ENCODE data around the gene ABCA13.

ABCA13 gene

GRCh38 chr7:48363174-48363573 is 191.9 kb downstream of the ABCA13 start:
- Histone ChIP-seq H4K20me1 (ENCODE audit: insufficient read depth, low read length, poor library complexity, severe bottlenecking) (no peaks in the 10 kb centered on the region), H3K9me2 (replicated peaks; ENCODE audit: low read depth, low read length) (no peaks in the 10 kb centered on the region), H3K4me2 (ENCODE audit: low read depth, low read length, poor library complexity, severe bottlenecking) (no peak overlapping the region), H3K4me1 (ENCODE audit: insufficient read depth, low read length, poor library complexity, severe bottlenecking) (no peaks in the 10 kb centered on the region), H3K36me3 (ENCODE audit: insufficient read depth, low read length) (no peaks in the 10 kb centered on the region), H3K4me3 (ENCODE audit: low read length, poor library complexity, severe bottlenecking) (no peak overlapping the region), H3F3A (ENCODE audit: low read depth) (no peaks in the 10 kb centered on the region), H3K9me3 (ENCODE audit: insufficient read depth, low read depth, low read length) (no peaks in the 10 kb centered on the region; the same call in 1 of the 2 replicates), H3K79me2 (ENCODE audit: insufficient read depth, low read length) (no peaks in the 10 kb centered on the region), H3K9ac (ENCODE audit: low read depth, low read length, poor library complexity, severe bottlenecking) (no peak overlapping the region), H3K27me3 (ENCODE audit: insufficient read depth, low read length, poor library complexity, severe bottlenecking) (no peaks in the 10 kb centered on the region), H2AFZ (ENCODE audit: low read length) (no peak overlapping the region)
- TF ChIP-seq EZH2phosphoT487 (IDR thresholded peaks at IDR 0.05; ENCODE audit: borderline replicate concordance) = no peak
- TF ChIP-seq CTCF (conservative IDR thresholded peaks at IDR 0.05; ENCODE audit: low read length) = no peak

GRCh38 chr7:48365010-48365409 is 193.8 kb downstream of the ABCA13 start:
- H3K4me3 ChIP-seq (ENCODE audit: low read length, poor library complexity, severe bottlenecking) = no peak overlapping the region
- H3K4me2 ChIP-seq (ENCODE audit: low read depth, low read length, poor library complexity, severe bottlenecking) = no peak overlapping the region
- no peaks in the 10 kb centered on the region for H3K9me3 ChIP-seq (ENCODE audit: insufficient read depth, low read depth, low read length)
- no peaks in the 10 kb centered on the region for H3K36me3 ChIP-seq (ENCODE audit: insufficient read depth, low read length)
- H3K79me2 ChIP-seq (ENCODE audit: insufficient read depth, low read length) = no peaks in the 10 kb centered on the region
- H3F3A ChIP-seq (ENCODE audit: low read depth) = no peaks in the 10 kb centered on the region
- TF ChIP-seq EZH2phosphoT487 (IDR thresholded peaks at IDR 0.05; ENCODE audit: borderline replicate concordance) (no peak), CTCF (conservative IDR thresholded peaks at IDR 0.05; ENCODE audit: low read length) (no peak)
- H2AFZ ChIP-seq (ENCODE audit: low read length) = no peak overlapping the region
- H3K9ac ChIP-seq (ENCODE audit: low read depth, low read length, poor library complexity, severe bottlenecking) = no peak overlapping the region
- no peaks in the 10 kb centered on the region for H3K4me1 ChIP-seq (ENCODE audit: insufficient read depth, low read length, poor library complexity, severe bottlenecking)
- no peaks in the 10 kb centered on the region for H4K20me1 ChIP-seq (ENCODE audit: insufficient read depth, low read length, poor library complexity, severe bottlenecking)
- H3K9me2 ChIP-seq (replicated peaks; ENCODE audit: low read depth, low read length) = no peaks in the 10 kb centered on the region
- H3K27me3 ChIP-seq (ENCODE audit: insufficient read depth, low read length, poor library complexity, severe bottlenecking) = no peaks in the 10 kb centered on the region

- H3K4me3 ChIP-seq (ENCODE audit: low read length, poor library complexity, severe bottlenecking) = no peak overlapping the region
- TF ChIP-seq CTCF (conservative IDR thresholded peaks at IDR 0.05; ENCODE audit: low read length) (no peak), EZH2phosphoT487 (IDR thresholded peaks at IDR 0.05; ENCODE audit: borderline replicate concordance) (no peak)
These were observed 194.8 kb downstream of the ABCA13 start for GRCh38 chr7:48366096-48366495.

More at GRCh38 chr7:48366096-48366495, 194.8 kb downstream of the ABCA13 start:
- Histone ChIP-seq H3K9me3 (ENCODE audit: insufficient read depth, low read depth, low read length) (no peaks in the 10 kb centered on the region), H3K4me2 (ENCODE audit: low read depth, low read length, poor library complexity, severe bottlenecking) (no peak overlapping the region), H3K4me1 (ENCODE audit: insufficient read depth, low read length, poor library complexity, severe bottlenecking) (no peaks in the 10 kb centered on the region), H3K27me3 (ENCODE audit: insufficient read depth, low read length, poor library complexity, severe bottlenecking) (no peaks in the 10 kb centered on the region), H3F3A (ENCODE audit: low read depth) (no peaks in the 10 kb centered on the region), H3K9me2 (replicated peaks; ENCODE audit: low read depth, low read length) (no peaks in the 10 kb centered on the region), H4K20me1 (ENCODE audit: insufficient read depth, low read length, poor library complexity, severe bottlenecking) (no peaks in the 10 kb centered on the region), H3K79me2 (ENCODE audit: insufficient read depth, low read length) (no peaks in the 10 kb centered on the region), H2AFZ (ENCODE audit: low read length) (no peak overlapping the region), H3K9ac (ENCODE audit: low read depth, low read length, poor library complexity, severe bottlenecking) (no peak overlapping the region), H3K36me3 (ENCODE audit: insufficient read depth, low read length) (no peaks in the 10 kb centered on the region)

Data from Loucy (cell line).